ENCODE data around the gene MVB12A. TPM values are rescaled to one million over a fixed set of nuclear protein-coding genes. Genes with fewer than 3 reads are reported as not detected.

The MVB12A gene
- total RNA-seq, 6 donors from 2014 or later: 25.1 to 55.2 (median 49.1) TPM

DNA sequence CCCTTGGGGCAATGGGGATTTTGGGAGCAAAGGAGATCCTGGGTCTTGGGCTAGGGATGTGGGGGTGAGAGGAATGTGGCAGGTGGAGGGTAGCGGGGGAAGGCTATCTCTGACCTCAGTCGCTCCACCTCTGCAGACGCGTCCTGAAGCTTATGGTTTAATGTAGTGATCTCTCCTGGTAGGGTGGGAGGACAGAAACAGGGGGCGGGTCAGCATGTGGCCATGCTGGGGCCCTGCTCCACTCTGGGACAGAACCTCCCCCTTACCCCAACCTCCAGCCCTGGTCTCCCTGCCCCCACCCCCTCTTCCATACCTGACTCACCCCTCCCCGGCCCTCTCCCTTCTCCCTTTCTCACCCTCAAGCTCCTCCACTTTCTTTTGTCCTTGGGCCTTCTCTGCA is 15.8 kb upstream of the MVB12A start:
- WGBS, 2 donors: 45 to 58% methylated on average over 6 of the region's 6 CpGs
- no peak for TF ChIP-seq POLR2A (IDR thresholded peaks at IDR 0.05)
- TF ChIP-seq EP300 (IDR thresholded peaks at IDR 0.05): no peak
- no peak for TF ChIP-seq POLR2AphosphoS5 (IDR thresholded peaks at IDR 0.05)
- TF ChIP-seq, protein P1, sequence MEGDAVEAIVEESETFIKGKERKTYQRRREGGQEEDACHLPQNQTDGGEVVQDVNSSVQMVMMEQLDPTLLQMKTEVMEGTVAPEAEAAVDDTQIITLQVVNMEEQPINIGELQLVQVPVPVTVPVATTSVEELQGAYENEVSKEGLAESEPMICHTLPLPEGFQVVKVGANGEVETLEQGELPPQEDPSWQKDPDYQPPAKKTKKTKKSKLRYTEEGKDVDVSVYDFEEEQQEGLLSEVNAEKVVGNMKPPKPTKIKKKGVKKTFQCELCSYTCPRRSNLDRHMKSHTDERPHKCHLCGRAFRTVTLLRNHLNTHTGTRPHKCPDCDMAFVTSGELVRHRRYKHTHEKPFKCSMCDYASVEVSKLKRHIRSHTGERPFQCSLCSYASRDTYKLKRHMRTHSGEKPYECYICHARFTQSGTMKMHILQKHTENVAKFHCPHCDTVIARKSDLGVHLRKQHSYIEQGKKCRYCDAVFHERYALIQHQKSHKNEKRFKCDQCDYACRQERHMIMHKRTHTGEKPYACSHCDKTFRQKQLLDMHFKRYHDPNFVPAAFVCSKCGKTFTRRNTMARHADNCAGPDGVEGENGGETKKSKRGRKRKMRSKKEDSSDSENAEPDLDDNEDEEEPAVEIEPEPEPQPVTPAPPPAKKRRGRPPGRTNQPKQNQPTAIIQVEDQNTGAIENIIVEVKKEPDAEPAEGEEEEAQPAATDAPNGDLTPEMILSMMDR (IDR thresholded peaks at IDR 0.05): no peak
- peaks cover 36 to 52% (median 41%) of the 10 kb centered on the region in 4 donors for H3K4me1 ChIP-seq
- peak overlapping the region; percentile 12 to 70 (median 44) for H3K4me3 ChIP-seq
- peaks cover 0 to 9% (median 0%) of the 10 kb centered on the region in 4 donors for H3K36me3 ChIP-seq
- no peaks in the 10 kb centered on the region for H3K27me3 ChIP-seq
- H3K9me3 ChIP-seq: no peaks in the 10 kb centered on the region
- DNase-seq (no peak), ATAC-seq (ENCODE audit: low FRiP score in 2 of 2) (no peak)
- H3K27ac ChIP-seq: peak overlapping the region; percentile 22 to 94 (median 90)

DNA sequence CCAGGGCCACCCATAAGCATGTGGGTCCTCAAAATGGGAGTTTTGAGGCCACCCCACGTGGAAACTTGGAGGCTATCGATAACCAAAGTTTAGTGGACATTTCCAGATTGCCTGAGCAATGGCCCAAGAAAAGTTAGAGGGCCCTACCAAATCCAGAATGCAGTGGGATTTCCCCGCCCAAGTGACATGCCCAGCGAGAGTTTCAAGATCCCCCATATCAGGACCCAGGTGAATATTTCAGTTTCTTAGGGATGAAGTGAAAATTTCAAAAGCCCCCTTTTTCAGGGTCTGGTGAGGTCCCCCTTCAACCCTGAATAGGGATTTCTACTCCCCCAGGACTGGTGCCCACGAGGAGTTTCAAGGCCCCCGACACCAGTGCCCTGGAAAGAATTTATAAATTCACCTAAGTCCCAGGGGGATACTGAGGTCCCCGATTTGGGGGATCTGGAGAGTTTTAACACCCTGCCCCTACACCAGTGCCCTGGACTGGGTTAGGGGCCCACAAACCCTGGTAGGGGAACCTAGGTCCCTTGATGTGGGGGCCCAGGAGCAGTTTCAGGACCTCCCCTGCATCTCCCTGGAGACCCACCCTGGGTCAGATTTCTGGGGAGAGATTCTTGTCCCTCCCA is 15.1 kb upstream of the MVB12A start:
- WGBS, 2 donors: 44 to 59% methylated on average over 6 to 7 of the region's 7 CpGs
- ATAC-seq (ENCODE audit: low FRiP score in 2 of 2): peak in 1 of 2 donors; percentile 2
- H3K27me3 ChIP-seq: no peaks in the 10 kb centered on the region
- H3K27ac ChIP-seq: peak overlapping the region; percentile 85 to 94 (median 90)
- H3K4me1 ChIP-seq: peaks cover 36 to 52% (median 41%) of the 10 kb centered on the region in 4 donors
- TF ChIP-seq POLR2A (IDR thresholded peaks at IDR 0.05): no peak
- TF ChIP-seq EP300 (IDR thresholded peaks at IDR 0.05): no peak
- TF ChIP-seq POLR2AphosphoS5 (IDR thresholded peaks at IDR 0.05): no peak
- TF ChIP-seq, protein P1 (IDR thresholded peaks at IDR 0.05): no peak
- H3K9me3 ChIP-seq: no peaks in the 10 kb centered on the region
- H3K36me3 ChIP-seq: peaks cover 0 to 8% (median 0%) of the 10 kb centered on the region in 4 donors
- peak overlapping the region; percentile 12 to 70 (median 44) for H3K4me3 ChIP-seq
- DNase-seq: no peak

DNA sequence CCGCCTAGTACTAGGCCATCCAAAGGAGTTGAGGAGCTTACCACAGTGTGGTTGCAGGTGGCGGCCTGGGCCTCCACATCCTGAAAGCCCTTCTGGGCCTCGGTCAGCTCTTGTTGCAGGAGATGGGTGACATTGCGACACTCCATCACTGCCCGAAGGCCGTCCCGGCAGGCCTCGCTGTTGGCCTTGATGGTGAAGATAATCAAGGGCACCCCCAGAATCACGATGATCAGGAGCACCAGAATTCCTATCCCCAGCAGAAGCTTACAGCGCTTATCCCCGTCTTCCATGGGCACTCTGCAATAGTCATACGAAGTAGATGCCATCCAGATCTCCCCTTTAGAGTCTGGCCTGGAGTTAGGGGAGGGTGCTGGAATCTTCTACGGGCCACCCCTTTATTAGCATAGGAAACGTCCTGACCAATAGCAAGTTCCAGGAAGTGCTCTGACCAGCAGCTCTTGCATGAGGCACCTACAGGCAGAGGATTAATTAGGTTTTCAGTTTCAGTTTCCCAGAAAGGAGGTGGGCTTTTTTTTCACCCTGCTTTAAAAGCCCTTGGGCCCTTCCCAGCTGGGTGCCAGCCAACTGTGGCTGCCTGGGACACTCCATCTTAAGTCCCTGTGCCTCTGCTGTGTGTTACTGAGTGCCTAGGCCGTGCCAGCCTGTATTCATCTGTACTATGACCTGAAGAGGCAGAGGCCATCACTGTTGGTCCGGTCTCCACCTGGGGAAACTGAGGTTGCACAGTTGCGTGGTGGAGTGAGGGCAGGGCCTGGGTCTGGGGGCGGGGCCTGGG is 14.4 kb upstream of the MVB12A start, which contains the start of gene BST2:
TSS of gene BST2 (minus strand) at position 381 of the 796 bp plus-strand sequence. CDS start at position 326, 55 bp downstream.
- DNase-seq: peak; percentile 56 to 78
- peaks cover 36 to 52% (median 41%) of the 10 kb centered on the region in 4 donors for H3K4me1 ChIP-seq
- peaks cover 0 to 4% (median 0%) of the 10 kb centered on the region in 4 donors for H3K36me3 ChIP-seq
- peak within 1 kb of the TSS; percentile 85 to 94 (median 90) for H3K27ac ChIP-seq
- TF ChIP-seq EP300 (IDR thresholded peaks at IDR 0.05) (no peak), POLR2A (IDR thresholded peaks at IDR 0.05) (peak in 2 of 4 donors; percentile 49 to 64), POLR2AphosphoS5 (IDR thresholded peaks at IDR 0.05) (peak; percentile 51 to 68)
- WGBS, 2 donors: 34 to 40% methylated on average over 1 to 18 of the region's 18 CpGs
- ATAC-seq (ENCODE audit: low FRiP score in 2 of 2): peak; percentile 91 to 94
- H3K9me3 ChIP-seq: no peaks in the 10 kb centered on the region
- peak within 1 kb of the TSS; percentile 12 to 70 (median 44) for H3K4me3 ChIP-seq
- H3K27me3 ChIP-seq: no peaks in the 10 kb centered on the region

DNA sequence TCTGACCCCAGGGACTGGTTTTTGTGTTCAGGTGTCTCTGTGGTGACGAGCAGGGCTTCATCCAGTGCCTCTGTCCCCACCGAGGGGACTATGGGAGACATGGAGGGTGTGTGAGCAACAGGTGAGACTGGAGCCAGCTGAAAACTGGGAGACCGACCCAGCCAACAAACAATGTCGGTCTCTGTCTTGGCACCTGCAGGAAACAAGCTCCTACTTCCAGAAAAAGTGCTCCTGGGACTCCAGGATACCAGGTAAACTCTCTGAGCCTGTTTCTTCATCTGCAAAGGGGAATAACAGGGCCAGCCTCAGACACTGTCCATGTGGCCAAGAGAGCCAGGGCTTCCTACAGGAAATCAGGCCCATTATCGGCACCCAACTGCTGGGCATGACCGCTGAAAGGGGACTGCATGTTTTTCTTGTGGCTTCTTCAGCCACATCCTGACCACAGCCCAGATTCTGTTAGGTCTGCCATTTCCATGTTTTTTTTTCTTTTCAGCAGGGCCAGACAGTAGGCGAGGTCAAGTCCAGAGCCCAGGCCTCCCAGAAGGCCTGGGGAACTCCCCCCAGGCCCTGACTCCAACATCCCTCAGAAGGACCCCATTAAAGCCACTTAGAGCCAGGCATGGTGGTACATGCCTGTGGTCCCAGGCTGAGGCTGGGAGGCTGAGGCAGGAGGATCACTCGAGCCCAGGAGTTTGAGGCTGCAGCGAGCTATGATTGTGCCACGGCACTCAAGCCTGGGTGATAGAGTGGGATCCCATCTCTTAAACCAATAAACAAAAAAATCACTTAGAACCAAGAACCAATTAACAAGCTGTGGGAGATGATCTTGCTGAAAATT is 13.6 kb upstream of the MVB12A start:
- no peak for DNase-seq

DNA sequence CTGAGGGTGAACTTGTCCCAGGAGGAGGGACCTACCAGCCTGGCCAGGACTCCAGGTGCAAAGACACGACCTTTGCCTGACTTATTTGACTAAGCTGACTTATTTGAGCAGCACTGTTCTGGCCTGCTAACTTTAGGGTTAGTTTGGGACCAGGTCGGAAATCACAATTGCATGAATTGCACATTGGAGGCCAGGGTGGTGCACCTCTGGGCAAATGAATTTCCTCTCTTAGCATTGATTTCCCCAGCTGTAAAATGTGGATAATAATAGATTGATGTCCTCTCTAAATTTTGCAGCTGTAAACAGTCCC is 13.0 kb upstream of the MVB12A start:
- Histone ChIP-seq H3K27me3 (no peaks in the 10 kb centered on the region), H3K4me1 (peaks cover 36 to 48% (median 41%) of the 10 kb centered on the region in 4 donors), H3K27ac (peak overlapping the region; percentile 85 to 94 (median 90)), H3K36me3 (peaks cover 0 to 4% (median 0%) of the 10 kb centered on the region in 4 donors), H3K4me3 (peak overlapping the region in 3 of 4 donors; percentile 42 to 70 (median 47)), H3K9me3 (no peaks in the 10 kb centered on the region)
- no peak for TF ChIP-seq POLR2A (IDR thresholded peaks at IDR 0.05)
- TF ChIP-seq, protein P1 (IDR thresholded peaks at IDR 0.05): no peak
- TF ChIP-seq EP300 (IDR thresholded peaks at IDR 0.05): no peak
- no peak for TF ChIP-seq POLR2AphosphoS5 (IDR thresholded peaks at IDR 0.05)
- ATAC-seq (ENCODE audit: low FRiP score in 2 of 2) (no peak), DNase-seq (no peak)
- WGBS, 2 donors: 0 to 50% methylated on average over 2 of the region's 2 CpGs

More for the DNA sequence above, 13.6 kb upstream of the MVB12A start:
- H3K4me1 ChIP-seq: peaks cover 36 to 52% (median 41%) of the 10 kb centered on the region in 4 donors
- H3K9me3 ChIP-seq: no peaks in the 10 kb centered on the region
- peak; percentile 5 for ATAC-seq (ENCODE audit: low FRiP score in 2 of 2)
- TF ChIP-seq POLR2A (IDR thresholded peaks at IDR 0.05): no peak
- peak in 1 of 2 donors; percentile 10 for TF ChIP-seq POLR2AphosphoS5 (IDR thresholded peaks at IDR 0.05)
- no peaks in the 10 kb centered on the region for H3K27me3 ChIP-seq
- WGBS, 2 donors: 40 to 50% methylated on average over 10 of the region's 10 CpGs
- H3K4me3 ChIP-seq: peak overlapping the region; percentile 12 to 70 (median 44)
- H3K36me3 ChIP-seq: peaks cover 0 to 4% (median 0%) of the 10 kb centered on the region in 4 donors
- peak overlapping the region; percentile 85 to 94 (median 90) for H3K27ac ChIP-seq
